CD4-positive, alpha-beta T cell treated with Interleukin-21 for 1 hour (primary cell): Measurements from ENCODE around the gene MOCOS.
A peak's percentile ranks its signal among the peaks of the same experiment; 100 is the strongest.
"Not testable (repeated sequence)": the region's sequence is repeated elsewhere in the genome, so short reads cannot be mapped to it uniquely, and the experiment has no call there.

Experiments
- DNase-seq: peaks from one replicate; pipeline ENCODE4 v3.0.0-alpha.2; 2020

MOCOS gene, protein sequence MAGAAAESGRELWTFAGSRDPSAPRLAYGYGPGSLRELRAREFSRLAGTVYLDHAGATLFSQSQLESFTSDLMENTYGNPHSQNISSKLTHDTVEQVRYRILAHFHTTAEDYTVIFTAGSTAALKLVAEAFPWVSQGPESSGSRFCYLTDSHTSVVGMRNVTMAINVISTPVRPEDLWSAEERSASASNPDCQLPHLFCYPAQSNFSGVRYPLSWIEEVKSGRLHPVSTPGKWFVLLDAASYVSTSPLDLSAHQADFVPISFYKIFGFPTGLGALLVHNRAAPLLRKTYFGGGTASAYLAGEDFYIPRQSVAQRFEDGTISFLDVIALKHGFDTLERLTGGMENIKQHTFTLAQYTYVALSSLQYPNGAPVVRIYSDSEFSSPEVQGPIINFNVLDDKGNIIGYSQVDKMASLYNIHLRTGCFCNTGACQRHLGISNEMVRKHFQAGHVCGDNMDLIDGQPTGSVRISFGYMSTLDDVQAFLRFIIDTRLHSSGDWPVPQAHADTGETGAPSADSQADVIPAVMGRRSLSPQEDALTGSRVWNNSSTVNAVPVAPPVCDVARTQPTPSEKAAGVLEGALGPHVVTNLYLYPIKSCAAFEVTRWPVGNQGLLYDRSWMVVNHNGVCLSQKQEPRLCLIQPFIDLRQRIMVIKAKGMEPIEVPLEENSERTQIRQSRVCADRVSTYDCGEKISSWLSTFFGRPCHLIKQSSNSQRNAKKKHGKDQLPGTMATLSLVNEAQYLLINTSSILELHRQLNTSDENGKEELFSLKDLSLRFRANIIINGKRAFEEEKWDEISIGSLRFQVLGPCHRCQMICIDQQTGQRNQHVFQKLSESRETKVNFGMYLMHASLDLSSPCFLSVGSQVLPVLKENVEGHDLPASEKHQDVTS

DNA sequence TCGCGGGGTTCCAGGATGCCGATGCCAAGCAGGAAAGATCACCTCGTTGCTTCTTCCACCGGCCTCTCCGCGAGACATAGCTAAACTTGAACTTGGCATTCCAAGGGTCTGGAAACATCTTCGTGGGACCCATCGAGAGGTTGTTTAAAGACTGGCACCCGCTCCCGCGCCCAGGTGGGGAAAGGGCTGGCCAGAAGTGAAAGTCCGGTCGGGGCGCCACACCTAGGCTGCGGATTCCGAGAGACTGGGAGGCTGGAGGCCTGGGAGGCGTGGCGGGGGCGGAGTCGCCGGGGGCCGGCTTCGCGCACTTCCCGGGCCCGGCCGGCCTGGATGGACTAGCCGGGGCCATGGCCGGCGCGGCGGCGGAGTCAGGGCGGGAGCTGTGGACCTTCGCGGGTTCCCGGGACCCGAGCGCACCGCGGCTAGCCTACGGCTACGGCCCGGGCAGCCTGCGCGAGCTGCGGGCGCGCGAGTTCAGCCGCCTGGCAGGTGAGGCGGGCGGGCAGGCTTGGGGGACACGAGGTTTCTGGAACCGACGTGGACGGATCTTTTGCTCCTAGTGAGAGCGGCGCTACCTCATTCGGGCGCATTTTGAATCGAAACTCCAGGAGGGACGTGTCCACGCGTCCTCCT lies at the start of gene MOCOS:
TSS of gene MOCOS (plus strand) at position 305 of the 633 bp plus-strand sequence. CDS start at position 348, 43 bp downstream.
- peak; percentile 28 for DNase-seq

DNA sequence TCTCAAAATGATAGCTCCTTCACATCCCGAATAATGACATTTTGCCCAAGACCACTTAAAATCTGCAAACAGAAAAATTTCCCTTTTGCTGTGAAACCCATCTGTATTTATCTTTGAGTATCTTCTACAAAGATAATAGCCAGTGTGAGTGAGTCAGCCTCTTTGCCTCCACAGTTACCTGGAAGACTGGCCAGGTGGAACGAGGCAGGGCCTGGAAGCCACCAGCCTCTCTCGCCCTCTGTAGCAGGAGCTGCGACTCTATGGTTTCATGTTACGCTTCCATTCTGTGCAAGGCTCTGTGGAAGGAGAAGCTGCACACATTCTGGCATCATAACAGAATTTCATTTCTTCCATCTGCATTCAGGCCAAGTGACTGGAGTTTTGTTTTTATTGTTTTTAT lies 48.1 kb upstream of the MOCOS start:
- no peak for DNase-seq

DNA sequence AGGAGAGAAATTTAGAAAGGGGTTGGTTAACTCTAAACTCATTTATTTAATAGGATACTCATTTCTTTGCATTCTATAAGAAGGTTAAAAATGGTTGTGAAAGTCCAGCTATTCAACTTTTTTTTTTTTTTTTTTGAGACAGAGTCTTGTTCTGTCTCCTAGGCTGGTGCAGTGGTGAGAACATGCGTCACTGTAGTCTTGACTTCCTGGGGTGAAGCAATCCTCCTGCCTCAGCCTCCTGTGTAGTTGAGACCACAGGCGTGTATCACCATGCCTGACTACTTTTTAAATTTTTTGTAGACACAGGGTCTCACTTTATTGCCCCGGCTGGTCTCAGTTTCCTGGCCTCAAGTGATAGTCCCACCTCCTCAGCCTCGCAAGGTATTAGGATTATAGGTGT lies 45.7 kb upstream of the MOCOS start:
- no peak for DNase-seq

DNA sequence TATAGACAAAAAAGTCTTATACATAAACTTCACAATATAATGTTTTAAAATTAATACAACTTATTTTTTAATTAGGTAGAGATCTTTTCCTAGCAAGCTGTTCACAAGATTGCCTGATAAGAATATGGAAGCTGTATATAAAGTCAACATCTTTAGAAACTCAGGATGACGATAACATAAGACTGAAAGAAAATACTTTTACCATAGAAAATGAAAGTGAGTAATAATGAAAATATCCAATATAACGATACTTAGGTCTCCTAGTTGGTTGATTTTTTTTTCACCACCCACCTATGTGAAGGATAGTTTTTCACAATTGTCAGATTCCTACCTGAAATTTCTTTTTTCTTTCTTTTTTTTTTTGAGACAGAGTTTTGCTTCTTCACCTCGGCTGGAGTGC lies 44.5 kb upstream of the MOCOS start:
- no peak for DNase-seq

DNA sequence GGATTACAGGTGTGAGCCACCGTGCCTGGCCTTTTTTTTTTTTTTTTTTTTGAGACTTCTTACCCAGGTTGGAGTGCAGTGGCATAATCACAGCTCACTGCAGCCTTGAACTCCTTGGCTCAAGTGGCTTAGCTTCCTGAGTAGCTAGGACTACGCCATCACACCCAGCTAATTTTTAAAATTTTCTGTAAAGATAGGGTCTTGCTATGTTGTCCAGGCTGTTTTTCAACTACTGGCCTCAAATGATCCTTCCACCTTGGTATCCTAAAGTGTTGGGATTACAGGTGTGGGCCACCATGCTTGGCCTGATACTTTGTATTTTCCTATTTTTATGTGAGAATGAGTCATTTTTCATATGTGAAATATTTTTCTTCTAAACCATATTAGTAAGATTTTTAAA lies 43.9 kb upstream of the MOCOS start:
- no peak for DNase-seq

DNA sequence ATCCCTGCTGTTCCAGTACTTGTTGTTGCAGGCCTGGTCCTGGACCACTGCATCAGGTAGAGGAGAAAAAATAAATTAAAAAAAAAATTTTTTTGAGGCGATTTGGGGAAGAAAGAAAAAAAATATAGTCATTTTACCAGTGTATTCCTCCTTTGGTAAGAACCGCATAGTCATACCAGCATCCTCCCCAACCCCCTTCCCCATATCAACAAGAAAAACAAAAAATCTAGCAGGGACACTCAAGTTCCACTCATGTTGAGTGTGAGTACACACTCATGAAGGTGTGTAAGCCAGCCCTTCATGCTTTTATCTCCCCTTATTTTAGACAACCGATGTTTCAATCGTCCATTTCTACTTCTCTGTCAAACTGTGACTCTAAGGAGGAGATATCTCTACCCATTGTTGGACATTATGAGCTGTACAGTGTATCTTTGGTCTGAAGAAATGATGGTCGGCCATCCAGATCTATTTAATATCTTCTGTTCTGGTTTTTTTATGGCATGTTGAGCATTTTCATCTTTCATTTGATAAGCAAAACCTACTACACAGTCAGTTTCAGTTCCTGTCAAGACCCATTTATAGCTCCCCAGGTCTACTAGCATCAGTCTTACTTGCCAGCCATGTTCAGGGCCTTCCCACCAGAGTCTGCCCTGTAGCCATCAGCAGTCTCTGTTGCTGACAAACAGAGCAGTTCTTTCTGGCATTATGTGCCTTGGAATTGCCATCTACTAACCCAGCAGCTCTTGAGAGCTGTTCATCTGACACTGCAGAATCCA lies 37.6 kb upstream of the MOCOS start:
- no peak for DNase-seq

DNA sequence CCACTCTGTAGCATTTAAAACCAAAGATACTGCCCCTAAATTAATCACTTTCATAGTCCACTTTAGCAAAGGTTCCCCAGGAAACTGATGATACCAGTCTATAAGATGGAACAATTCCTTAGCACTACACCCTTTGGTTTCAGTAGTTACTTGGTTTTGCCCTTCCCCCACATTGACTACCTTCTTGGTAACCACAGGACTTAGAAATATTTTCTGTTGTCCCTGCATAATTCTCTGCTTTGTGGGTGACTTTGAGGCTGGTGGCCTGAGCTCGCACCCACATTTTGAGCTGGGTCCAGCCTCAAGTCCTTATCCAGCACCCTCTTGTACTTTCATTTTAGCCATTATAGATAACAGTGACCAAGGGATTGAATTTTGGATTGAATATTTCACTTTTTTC lies 34.5 kb upstream of the MOCOS start:
- no peak for DNase-seq

DNA sequence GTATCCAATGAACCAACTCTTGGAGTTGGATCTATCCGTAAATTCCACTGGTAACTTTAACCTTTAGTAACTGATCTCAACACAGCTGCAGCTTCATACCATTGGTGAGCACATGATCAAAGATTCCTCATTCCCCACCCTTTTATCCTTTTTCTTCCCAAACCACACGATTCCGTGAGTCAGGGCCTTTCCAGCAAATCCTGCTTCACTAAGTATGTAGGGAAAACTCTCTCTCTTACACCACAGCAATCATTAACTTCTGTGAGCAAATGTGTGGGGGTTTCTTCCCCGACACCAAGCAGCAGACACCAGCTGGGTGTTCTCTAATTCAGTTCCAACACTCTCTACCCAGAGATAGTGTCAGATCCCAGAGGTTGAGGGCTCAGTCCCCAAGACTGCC lies 34.1 kb upstream of the MOCOS start:
- no peak for DNase-seq

DNA sequence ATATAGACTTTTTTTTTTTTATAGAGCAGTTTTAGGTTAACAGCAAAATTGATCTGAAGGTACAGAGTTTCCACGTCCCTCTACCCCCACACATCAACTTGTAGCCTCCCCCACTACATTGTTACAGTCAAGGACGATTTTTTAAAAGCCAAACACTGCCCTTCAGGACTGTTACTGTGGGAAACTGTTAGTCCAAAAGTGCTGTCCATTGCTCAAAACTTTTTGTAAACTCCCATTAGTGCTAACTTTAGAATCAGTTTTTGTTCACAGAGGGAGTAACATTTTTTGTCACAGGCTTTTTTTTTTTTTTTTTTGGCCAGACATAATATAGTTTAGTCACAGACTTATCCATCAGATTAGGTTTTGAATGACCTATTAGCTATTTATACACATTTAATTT lies 33.5 kb upstream of the MOCOS start:
- no peak for DNase-seq

DNA sequence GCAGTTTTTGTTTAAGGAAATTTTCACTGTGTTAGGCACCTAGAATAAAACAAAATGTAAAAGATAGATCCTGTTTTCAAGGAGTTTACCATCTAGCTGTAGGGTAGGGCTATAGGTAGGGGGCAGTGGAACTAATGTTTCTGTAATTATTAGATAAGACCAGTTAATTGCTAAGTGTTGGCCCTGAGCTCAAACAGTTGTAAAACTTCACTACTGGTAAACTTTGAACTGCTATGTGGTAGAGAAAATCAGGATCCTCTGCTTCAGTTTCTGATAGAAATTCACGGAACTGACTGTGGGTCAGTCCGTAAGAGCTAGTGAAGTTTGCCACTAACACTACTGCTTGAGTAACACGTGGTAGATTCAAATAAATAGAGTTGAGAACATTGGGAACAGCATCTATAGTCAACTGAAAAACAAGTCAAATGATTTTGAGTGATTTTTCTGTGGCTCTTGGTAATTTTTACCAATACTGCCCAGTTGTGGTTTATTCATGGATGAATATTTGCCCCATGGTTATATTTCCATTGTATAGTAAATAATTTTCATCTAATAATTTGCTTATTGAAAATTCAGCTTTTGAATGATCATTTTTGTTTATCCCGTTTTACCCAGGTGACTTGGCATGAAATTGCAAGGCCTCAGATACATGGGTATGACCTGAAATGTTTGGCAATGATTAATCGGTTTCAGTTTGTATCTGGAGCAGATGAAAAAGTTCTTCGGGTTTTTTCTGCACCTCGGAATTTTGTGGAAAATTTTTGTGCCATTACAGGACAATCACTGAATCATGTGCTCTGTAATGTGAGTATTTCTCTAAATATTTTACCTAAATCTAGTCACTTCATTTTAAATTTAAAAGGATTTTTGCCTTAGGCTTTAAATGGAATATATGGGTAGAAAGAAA lies 31.2 kb upstream of the MOCOS start:
- DNase-seq: no peak

DNA sequence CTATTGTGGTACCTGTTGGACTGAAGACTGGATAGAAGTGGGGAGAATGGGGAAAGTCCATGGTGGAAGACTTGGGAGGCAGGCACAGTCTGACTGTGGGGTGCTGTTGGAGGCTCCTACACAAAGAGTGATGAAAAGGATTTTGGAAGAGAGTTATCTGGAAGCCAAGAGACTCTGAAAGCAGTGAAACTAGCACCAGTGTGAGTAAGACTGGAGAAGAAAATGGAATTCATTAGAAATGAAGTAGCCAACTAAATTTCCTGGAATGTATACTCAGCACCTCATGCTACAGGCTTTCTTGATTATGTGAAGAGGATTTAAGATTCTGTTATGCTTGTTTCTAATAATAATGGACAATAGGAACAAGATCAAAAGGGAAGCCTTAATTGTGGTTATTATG lies 29.9 kb upstream of the MOCOS start:
- DNase-seq: no peak

DNA sequence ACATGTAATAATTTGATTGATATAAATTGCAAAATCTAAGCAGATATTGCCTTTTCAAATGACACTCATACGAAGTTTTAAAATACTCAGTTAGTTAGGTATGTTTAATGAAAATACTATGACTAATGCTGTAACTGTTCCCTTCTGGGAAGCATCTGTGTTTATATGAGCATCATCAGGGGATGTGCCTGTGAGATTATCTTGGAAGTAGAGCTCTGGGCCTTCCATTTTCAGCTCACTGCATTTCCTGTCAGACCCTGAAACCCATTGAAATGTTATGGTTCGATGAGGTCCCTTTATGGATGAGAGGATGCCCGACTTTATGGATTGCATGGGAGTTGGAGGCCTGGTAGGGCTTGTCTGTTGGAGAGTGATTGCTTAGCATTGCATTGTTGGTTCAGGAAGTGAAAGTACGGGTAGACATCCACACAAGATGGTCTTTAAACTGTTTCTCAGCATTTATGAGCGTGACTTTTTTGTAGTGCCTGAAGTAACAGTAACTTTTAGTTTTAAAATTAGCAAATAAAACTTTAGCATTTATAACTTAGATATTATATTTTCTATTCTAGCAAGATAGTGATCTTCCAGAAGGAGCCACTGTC lies 28.9 kb upstream of the MOCOS start:
- DNase-seq: no peak

DNA sequence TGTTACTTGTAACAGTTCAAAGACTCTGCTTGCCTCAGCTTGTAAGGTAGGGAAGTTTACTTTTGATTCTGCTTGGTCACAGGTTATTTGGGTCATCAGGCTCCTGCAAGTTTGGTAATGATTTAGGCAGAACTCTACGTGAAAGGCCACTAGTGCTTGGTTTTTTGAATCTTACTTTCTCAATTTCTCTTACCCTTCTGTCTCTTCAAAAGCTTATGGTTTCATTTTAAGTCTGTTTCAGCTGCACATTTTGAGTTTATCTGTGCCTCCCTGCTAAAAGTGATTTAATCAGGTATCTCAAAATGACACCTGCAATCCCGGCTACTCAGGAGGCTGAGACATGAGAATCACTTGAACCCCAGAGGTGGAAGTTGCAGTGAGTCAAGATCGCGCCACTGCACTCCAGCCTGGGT lies 26.3 kb upstream of the MOCOS start:
- no peak for DNase-seq

DNA sequence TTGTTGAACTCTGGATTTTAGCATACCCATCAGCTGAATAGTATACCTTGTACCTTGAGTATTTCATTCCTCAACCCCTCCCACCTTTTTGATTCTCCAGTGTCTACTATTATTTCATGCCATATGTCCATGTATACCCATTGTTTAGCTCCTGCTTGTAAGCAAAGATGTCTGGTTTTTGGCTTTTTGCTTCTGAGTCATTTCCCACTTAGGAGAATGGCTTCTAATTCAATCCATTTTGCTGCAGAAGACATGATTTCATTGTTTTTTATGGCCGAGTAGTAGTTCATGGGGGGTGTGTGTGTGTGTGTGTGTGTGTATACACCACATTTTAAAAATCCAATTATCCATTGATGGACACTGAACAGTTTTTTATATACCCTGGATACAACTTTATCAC lies 24.3 kb upstream of the MOCOS start:
- no peak for DNase-seq

DNA sequence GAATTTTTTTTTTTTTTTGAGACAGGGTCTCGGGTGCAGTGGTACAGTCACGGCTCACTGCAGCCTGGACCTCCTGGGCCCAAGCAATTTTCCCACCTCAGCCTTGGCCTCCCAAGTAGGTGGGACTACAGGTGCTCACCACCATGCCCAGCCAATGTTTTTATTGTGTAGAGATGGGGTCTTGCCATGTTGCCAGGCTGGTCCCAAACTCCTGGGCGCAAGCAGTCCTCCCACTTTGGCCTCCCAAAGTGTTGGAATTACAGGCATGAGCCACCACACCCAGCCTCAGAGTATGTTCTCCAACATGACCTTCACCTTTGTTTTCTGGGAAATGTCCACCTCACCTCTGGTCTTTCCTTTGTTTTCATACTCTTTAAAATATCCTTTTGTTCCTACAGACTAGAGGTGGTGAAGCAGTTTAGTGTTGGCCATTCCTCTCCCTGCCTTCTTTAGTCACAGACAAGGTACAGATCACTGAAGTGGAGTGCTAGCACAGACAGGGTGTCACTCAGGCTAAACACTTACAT lies 19.5 kb upstream of the MOCOS start:
- DNase-seq: no peak

DNA sequence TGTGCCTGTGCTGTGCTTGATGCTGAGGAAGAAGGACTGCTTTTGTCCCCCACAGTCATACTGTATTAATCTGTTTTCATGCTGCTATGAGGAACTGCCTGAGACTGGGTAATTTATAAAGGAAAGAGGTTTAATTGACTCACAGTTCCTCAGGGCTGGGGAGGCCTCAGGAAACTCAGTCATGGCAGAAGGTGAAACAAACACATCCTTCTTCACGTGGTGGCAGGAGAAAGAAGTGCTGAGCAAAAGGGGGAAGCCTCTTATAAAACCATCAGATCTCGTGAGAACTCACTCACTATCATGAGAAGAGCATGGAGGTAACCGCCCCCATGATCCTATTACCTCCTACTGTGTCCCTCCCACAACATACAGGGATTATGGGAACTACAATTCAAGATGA lies 19.0 kb upstream of the MOCOS start:
- DNase-seq: not testable (repeated sequence)

DNA sequence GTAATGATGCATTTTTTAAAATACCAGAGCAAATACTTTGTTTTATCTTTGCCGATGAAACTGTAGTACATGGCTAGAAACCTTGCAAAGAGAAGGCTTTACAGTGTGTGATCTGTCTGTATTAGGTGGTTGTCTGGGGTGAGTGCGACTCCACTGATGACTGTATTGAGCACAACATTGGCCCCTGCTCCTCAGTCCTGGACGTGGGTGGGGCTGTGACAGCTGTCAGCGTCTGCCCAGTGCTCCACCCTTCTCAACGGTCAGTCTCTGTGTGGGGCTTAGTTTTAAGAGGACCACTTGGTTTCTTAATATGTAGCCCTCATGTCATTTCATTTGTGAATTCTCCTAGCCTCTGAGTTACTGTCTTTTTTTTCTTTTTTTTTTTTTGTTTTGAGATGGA lies 17.4 kb upstream of the MOCOS start:
- no peak for DNase-seq

DNA sequence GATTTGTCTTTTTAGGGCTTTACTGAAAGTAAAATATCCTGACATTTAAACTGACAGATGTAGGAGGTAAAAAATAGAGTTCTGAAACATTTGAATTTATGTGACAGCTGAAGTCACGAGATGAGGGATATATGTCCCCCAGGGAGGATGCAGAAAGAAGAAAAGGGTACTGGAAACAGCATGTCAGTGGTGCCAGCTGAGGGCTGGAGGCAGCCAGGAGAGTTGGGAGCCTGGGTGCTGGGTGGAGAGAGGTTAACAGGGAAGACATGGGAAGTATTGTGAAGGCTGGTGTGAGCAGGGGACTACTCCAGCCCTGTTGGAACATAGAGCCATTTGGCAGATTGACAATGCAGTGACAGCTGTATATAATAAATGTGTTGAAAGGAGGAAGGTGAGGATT lies 11.8 kb upstream of the MOCOS start:
- DNase-seq: no peak

DNA sequence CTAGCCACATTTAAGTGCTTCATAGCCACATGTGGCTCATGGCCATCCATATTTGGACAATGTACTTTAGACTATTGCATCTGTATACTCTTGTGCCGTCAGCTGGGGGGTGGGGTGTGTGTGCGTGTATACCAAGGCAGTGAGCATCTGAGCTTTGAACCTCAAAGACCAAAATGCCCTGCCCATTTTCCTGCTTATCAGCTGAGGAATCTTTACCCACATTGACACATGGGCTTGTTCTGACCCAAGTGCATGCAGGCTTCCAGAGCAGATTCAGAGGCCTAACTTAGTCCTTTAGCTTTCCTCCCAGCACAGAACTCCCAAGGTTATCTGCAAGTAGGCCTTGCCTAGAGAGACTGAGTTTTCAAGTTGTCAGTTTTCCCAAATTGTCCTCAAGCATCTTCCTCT lies 11.1 kb upstream of the MOCOS start:
- DNase-seq: no peak

DNA sequence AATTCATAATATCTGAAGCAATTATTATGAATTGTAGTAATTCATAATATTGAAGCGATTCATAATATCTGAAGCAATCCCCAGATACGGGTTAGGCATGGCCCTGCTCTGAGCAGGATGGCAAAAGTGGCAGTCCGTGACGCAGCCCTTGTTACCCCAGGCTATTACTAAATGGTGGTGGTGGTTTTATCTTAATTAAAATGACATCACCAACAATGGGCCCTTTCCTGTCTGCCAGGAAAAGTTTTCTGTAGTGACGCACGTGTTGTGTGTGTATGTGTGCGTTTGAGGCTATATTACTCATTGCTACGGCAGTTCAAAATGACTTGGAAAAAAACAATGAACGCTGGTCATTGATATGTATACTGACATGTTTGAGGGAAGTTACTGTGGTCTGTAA lies 10.6 kb upstream of the MOCOS start:
- no peak for DNase-seq

DNA sequence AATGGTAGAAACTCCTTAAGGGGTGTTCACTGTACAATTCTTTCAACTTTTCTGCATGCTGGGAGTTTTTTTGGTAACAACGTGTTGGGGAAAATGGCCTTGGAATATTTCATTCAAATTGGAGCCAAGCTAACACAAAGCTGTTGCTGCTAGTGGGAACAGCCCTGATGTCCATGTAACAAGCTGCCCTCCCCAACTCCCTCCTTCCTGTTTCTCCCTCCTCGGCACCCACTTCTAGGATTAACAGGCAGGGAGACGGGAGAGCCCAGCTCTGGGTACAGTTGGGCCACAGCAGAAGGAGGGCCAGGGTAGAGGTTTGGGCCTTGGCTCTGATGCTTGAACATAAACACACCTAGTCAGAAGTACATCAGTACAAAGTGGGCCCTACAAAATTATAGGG lies 9.4 kb upstream of the MOCOS start:
- DNase-seq: no peak
